Panc1 (cell line): ENCODE results near the gene BRCA2. TPM values are rescaled to one million over a fixed set of nuclear protein-coding genes. Genes with fewer than 3 reads are reported as not detected.

ENCODE experiments used
- ATAC-seq: fragments of 200-7000 bp; cut with Tn5 transposase; 2 replicates; pipeline ENCODE4 v1.9.1; 2020; ENCODE audit warnings: mild to moderate bottlenecking, moderate library complexity
- BruUV-seq: library from RNA; stranded (reverse); fragments of 400-500 nt; replicated peaks from 2 replicates; lab custom pipeline; 2021; lab: Mats Ljungman, UMichigan
- CTCF ChIA-PET: fragments of 300-600 bp; sonication (Branson Sonifier 250); formaldehyde crosslinking; loops from one replicate; lab custom pipeline; 2022; ENCODE audit warnings: antibody characterized with exemption; lab: Charles Lee
- POLR2A ChIA-PET: fragments of 300-600 bp; sonication (Branson Sonifier 250); formaldehyde crosslinking; loops from one replicate; lab custom pipeline; 2022; ENCODE audit warnings: antibody characterized with exemption; lab: Charles Lee
- DNase-seq: peaks from one replicate; pipeline ENCODE4 v3.0.0-alpha.2; 2010; ENCODE audit warnings: low read depth, low spot score
- H3K27ac ChIP-seq: 2 replicates; pipeline ENCODE4 v1.5.1; 2011; ENCODE audit warnings: mild to moderate bottlenecking, low read length, inconsistent platforms
- H3K27me3 ChIP-seq: fragments of 200-500 bp; sonication (Bioruptor generic); 2 replicates; pipeline ENCODE4 v1.6.0; 2014; ENCODE audit warnings: low read length, inconsistent platforms; ENCODE audit not compliant: control insufficient read depth, insufficient read depth
- H3K36me3 ChIP-seq: fragments of 200-500 bp; sonication (Bioruptor generic); 2 replicates; pipeline ENCODE4 v1.5.1; 2014; ENCODE audit warnings: inconsistent platforms, mild to moderate bottlenecking, low read length, moderate library complexity; ENCODE audit not compliant: control insufficient read depth, insufficient read depth
- H3K4me1 ChIP-seq: 2 replicates; pipeline ENCODE4 v1.5.1; 2011; ENCODE audit warnings: inconsistent platforms, mild to moderate bottlenecking, low read length, moderate library complexity; ENCODE audit not compliant: control insufficient read depth, insufficient read depth
- H3K4me3 ChIP-seq, 2 experiments: 2 replicates each; pipeline ENCODE4 v1.5.1; 2011 to 2012; ENCODE audit warnings: low read depth in 2 of 2, low read length in 2 of 2, mild to moderate bottlenecking in 2 of 2, inconsistent platforms in 1 of 2, moderate library complexity in 1 of 2
- H3K9me3 ChIP-seq: fragments of 200-500 bp; sonication (Bioruptor generic); 2 replicates; pipeline ENCODE4 v1.5.1; 2014; ENCODE audit warnings: low read depth, mild to moderate bottlenecking, inconsistent platforms, low read length, moderate library complexity; ENCODE audit not compliant: control insufficient read depth, insufficient read depth
- POLR2AphosphoS5 ChIP-seq: IDR thresholded peaks from 2 replicates; pipeline ENCODE4 v1.6.1; 2012; ENCODE audit warnings: mild to moderate bottlenecking, low read depth, low read length, moderate library complexity
- REST ChIP-seq, 2 experiments: IDR thresholded peaks; 2 replicates each; pipeline ENCODE4 v1.6.1; 2011 to 2012; ENCODE audit warnings: low read depth in 2 of 2, control low read depth in 1 of 2, low read length in 1 of 2, mild to moderate bottlenecking in 1 of 2, moderate library complexity in 1 of 2; ENCODE audit not compliant: insufficient read depth in 1 of 2
- SIN3A ChIP-seq: IDR thresholded peaks from 2 replicates; pipeline ENCODE4 v1.6.1; 2012; ENCODE audit warnings: low read depth, mild to moderate bottlenecking, low read length, moderate library complexity, borderline replicate concordance; ENCODE audit not compliant: insufficient read depth
- TCF7L2 ChIP-seq: IDR thresholded peaks from 2 replicates; pipeline ENCODE4 v1.6.1; 2011; ENCODE audit warnings: mild to moderate bottlenecking, low read depth, low read length, inconsistent platforms
- in situ Hi-C: cut with HindIII; loops from 2 replicates; pipeline ENCODE4 v1.10.0; 2016; ENCODE audit warnings: low sequenced_read_pairs, low pct_unique_long_range_greater_than_20kb
- intact Hi-C: fragments of 100-400 bp; cut with micrococcal nuclease; formaldehyde crosslinking; loops from one replicate; pipeline ENCODE4 v1.10.0; 2022; ENCODE audit not compliant: unreplicated experiment
- total RNA-seq: library from RNA; stranded (reverse); gene quantifications from one replicate; pipeline ENCODE4 v1.2.1, GENCODE V29; 2021; ENCODE audit not compliant: unreplicated experiment
- TF ChIP-seq, protein P1 (sequence below): fragments of 450-650 bp; IDR thresholded peaks from 2 replicates; pipeline ENCODE4 v1.5.1; 2017; ENCODE audit warnings: mild to moderate bottlenecking

Gene BRCA2
- total RNA-seq, 1 experiment from 2014 or later = 8.4 TPM

DNA sequence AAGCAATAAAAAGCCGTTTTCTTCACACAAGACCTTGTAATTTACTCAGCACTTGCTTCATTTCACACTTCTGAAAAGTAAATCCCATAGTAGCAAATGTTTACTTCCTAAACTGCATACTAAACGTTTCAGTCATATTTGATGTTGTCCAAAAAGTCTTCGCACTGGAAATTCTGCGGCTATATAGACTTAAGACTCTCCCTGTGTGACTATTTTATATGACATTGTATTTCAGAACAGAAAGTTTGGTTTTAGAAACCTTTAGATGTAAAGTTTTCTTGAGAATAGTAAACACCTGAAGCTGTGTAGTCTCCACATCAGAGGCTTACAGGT is 29.7 kb upstream of the BRCA2 start:
- no peak overlapping the region for H3K4me3 ChIP-seq
- POLR2A ChIA-PET = no interaction called here
- no peak for TF ChIP-seq REST (IDR thresholded peaks at IDR 0.05; ENCODE audit: insufficient read depth in 1 of 2, low read depth in 2 of 2, low read length in 1 of 2)
- TF ChIP-seq SIN3A = no peak
- no peak for TF ChIP-seq TCF7L2
- no peak for TF ChIP-seq POLR2AphosphoS5
- TF ChIP-seq, protein P1, sequence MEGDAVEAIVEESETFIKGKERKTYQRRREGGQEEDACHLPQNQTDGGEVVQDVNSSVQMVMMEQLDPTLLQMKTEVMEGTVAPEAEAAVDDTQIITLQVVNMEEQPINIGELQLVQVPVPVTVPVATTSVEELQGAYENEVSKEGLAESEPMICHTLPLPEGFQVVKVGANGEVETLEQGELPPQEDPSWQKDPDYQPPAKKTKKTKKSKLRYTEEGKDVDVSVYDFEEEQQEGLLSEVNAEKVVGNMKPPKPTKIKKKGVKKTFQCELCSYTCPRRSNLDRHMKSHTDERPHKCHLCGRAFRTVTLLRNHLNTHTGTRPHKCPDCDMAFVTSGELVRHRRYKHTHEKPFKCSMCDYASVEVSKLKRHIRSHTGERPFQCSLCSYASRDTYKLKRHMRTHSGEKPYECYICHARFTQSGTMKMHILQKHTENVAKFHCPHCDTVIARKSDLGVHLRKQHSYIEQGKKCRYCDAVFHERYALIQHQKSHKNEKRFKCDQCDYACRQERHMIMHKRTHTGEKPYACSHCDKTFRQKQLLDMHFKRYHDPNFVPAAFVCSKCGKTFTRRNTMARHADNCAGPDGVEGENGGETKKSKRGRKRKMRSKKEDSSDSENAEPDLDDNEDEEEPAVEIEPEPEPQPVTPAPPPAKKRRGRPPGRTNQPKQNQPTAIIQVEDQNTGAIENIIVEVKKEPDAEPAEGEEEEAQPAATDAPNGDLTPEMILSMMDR = no peak

DNA sequence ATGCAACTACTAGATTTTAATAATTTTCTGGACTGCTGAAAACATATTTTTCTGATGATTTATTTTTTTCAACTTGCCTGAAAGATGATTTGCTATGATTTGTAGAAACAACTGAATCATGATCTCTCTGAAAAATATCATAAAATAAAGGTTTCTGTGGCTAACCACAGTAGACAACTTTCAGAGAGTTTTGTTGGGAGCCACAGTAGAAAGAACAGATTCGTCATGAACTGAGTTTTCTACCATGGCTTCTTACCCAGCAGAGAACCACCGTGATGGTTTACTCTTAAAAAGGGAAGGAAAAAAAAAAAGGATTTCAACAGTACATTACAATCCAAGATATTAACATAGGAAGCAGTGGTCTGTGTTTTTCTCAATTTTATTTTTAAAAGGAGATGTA is 18.1 kb upstream of the BRCA2 start:
- in situ Hi-C loops = no loop called here
- DNase-seq (no peak), ATAC-seq (no peak)
- peaks cover 8% of the 10 kb centered on the region for H3K27me3 ChIP-seq
- intact Hi-C loops = no loop called here
- ChIA-PET CTCF (no interaction called here), POLR2A (no interaction called here)
- no peaks in the 10 kb centered on the region for H3K9me3 ChIP-seq
- no peak overlapping the region for H3K4me3 ChIP-seq
- TF ChIP-seq REST (IDR thresholded peaks at IDR 0.05; ENCODE audit: insufficient read depth in 1 of 2, low read depth in 2 of 2, low read length in 1 of 2) = no peak
- no peak for TF ChIP-seq POLR2AphosphoS5
- TF ChIP-seq TCF7L2 = no peak
- no peaks in the 10 kb centered on the region for H3K4me1 ChIP-seq
- no TSS peak for BruUV-seq
- H3K36me3 ChIP-seq = no peaks in the 10 kb centered on the region
- H3K27ac ChIP-seq = no peak overlapping the region

More for the DNA sequence above, 29.7 kb upstream of the BRCA2 start:
- in situ Hi-C loops = no loop called here
- DNase-seq (no peak), ATAC-seq (no peak)
- Histone ChIP-seq H3K36me3 (no peaks in the 10 kb centered on the region), H3K4me1 (peaks cover 11% of the 10 kb centered on the region; the same call in 1 of the 2 replicates), H3K27ac (no peak overlapping the region), H3K27me3 (no peaks in the 10 kb centered on the region), H3K9me3 (no peaks in the 10 kb centered on the region)
- intact Hi-C loops = no loop called here
- no TSS peak for BruUV-seq
- CTCF ChIA-PET = no interaction called here
